ENCODE measurements around the gene FNBP1. TPM values are rescaled to one million over a fixed set of nuclear protein-coding genes. Genes with fewer than 3 reads are reported as not detected.

The FNBP1 gene
- total and polyA plus RNA-seq, 4 donors = 16.0 to 94.3 (median 29.5) TPM

- H3K4me1 ChIP-seq (ENCODE audit: control insufficient read depth in 5 of 5, insufficient read depth in 5 of 5, low read length in 5 of 5) = peaks cover 5 to 36% (median 8%) of the 10 kb centered on the region in 5 donors
These were observed 157.8 kb downstream of the FNBP1 start for GRCh38 chr9:129885018-129885669.

GRCh38 chr9:129884220-129885017, 158.6 kb downstream of the FNBP1 start:
- Histone ChIP-seq H3K9me3 (ENCODE audit: control insufficient read depth in 4 of 4, insufficient read depth in 3 of 4, low read length in 3 of 4) (no peaks in the 10 kb centered on the region), H3K9ac (ENCODE audit: insufficient read depth in 1 of 2, low read length in 2 of 2) (peak overlapping the region in 1 of 2 donors; percentile 17), H3K36me3 (ENCODE audit: control insufficient read depth in 4 of 4, insufficient read depth in 4 of 4, low read length in 4 of 4) (peaks cover 4 to 20% (median 5%) of the 10 kb centered on the region in 4 donors), H3K27me3 (ENCODE audit: control insufficient read depth in 3 of 3, insufficient read depth in 3 of 3, low read length in 2 of 3) (no peaks in the 10 kb centered on the region), H3K4me3 (no peak overlapping the region), H3K4me1 (ENCODE audit: control insufficient read depth in 5 of 5, insufficient read depth in 5 of 5, low read length in 5 of 5) (peaks cover 5 to 38% (median 8%) of the 10 kb centered on the region in 5 donors), H3K27ac (ENCODE audit: low read depth in 1 of 2, low read length in 1 of 2) (peak overlapping the region in 1 of 2 donors; percentile 85)
- TF ChIP-seq, protein P1, sequence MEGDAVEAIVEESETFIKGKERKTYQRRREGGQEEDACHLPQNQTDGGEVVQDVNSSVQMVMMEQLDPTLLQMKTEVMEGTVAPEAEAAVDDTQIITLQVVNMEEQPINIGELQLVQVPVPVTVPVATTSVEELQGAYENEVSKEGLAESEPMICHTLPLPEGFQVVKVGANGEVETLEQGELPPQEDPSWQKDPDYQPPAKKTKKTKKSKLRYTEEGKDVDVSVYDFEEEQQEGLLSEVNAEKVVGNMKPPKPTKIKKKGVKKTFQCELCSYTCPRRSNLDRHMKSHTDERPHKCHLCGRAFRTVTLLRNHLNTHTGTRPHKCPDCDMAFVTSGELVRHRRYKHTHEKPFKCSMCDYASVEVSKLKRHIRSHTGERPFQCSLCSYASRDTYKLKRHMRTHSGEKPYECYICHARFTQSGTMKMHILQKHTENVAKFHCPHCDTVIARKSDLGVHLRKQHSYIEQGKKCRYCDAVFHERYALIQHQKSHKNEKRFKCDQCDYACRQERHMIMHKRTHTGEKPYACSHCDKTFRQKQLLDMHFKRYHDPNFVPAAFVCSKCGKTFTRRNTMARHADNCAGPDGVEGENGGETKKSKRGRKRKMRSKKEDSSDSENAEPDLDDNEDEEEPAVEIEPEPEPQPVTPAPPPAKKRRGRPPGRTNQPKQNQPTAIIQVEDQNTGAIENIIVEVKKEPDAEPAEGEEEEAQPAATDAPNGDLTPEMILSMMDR (IDR thresholded peaks at IDR 0.05; ENCODE audit: control extremely low read depth, extremely low read depth) = no peak
- 4 to 7% methylated on average over 24 of the region's 24 CpGs for WGBS, 2 donors
- DNase-seq (peak; percentile 86 to 93 (median 89)), ATAC-seq (ENCODE audit: insufficient read depth, low FRiP score) (peak; percentile 76)

More at GRCh38 chr9:129885018-129885669, 157.8 kb downstream of the FNBP1 start:
- Histone ChIP-seq H3K27ac (ENCODE audit: low read depth in 1 of 2, low read length in 1 of 2) (peak overlapping the region; percentile 27 to 85), H3K9me3 (ENCODE audit: control insufficient read depth in 4 of 4, insufficient read depth in 3 of 4, low read length in 3 of 4) (no peaks in the 10 kb centered on the region), H3K9ac (ENCODE audit: insufficient read depth in 1 of 2, low read length in 2 of 2) (no peak overlapping the region), H3K27me3 (ENCODE audit: control insufficient read depth in 3 of 3, insufficient read depth in 3 of 3, low read length in 2 of 3) (no peaks in the 10 kb centered on the region), H3K4me3 (no peak overlapping the region), H3K36me3 (ENCODE audit: control insufficient read depth in 4 of 4, insufficient read depth in 4 of 4, low read length in 4 of 4) (peaks cover 3 to 20% (median 6%) of the 10 kb centered on the region in 4 donors)
- TF ChIP-seq, protein P1 (IDR thresholded peaks at IDR 0.05; ENCODE audit: control extremely low read depth, extremely low read depth) = no peak
- no peak for DNase-seq
- ATAC-seq (ENCODE audit: insufficient read depth, low FRiP score) = peak; percentile 28
- 9 to 18% methylated on average over 25 to 27 of the region's 27 CpGs for WGBS, 2 donors

DNA sequence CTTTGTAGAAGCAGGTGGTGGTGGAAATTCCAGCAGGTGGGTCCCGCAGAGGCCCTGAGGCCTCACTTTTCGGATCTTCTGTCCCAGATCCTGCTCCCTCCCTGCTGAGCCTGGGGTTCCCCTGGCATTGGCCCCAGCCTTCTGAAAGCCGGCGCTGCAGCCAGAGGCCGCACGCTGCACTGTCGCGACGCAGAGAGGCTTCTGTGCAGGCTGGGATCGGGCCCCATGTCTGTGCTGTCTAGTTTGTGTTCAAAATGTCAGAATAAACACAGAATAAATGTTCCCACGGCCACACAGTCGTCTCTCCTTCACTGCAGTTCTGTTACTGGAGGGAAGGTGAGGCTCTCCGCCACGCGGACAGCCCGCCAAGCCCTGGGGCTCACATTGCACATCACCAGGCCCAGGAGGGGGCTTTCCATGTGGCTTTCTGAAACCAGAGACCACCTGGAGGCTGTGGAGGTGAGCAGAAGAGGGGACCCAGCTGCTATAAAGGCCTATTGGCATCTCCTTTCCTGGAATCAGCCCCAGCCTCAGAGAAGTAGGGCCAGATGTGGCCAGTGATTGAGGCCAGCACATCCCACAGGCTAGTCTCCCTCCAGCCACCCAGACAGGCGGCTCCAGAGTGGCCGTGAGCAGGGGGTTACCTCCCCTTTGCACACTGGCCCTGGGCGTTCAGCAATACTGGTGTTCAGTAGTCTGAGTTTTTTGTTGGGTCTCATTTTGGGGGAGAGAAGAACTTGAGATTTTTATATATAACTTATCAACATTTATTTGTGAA, 161.3 kb downstream of the FNBP1 start:
- Histone ChIP-seq H3K9me3 (ENCODE audit: control insufficient read depth in 4 of 4, insufficient read depth in 3 of 4, low read length in 3 of 4) (no peaks in the 10 kb centered on the region), H3K27ac (ENCODE audit: low read depth in 1 of 2, low read length in 1 of 2) (no peak overlapping the region)
- ATAC-seq (ENCODE audit: insufficient read depth, low FRiP score) = no peak

More for the DNA sequence above, 161.3 kb downstream of the FNBP1 start:
- WGBS, 2 donors = 89 to 92% methylated on average over 19 of the region's 19 CpGs
- TF ChIP-seq, protein P1 (IDR thresholded peaks at IDR 0.05; ENCODE audit: control extremely low read depth, extremely low read depth) = no peak
- no peak for DNase-seq
- Histone ChIP-seq H3K9ac (ENCODE audit: insufficient read depth in 1 of 2, low read length in 2 of 2) (no peak overlapping the region), H3K27me3 (ENCODE audit: control insufficient read depth in 3 of 3, insufficient read depth in 3 of 3, low read length in 2 of 3) (no peaks in the 10 kb centered on the region), H3K4me3 (no peak overlapping the region), H3K36me3 (ENCODE audit: control insufficient read depth in 4 of 4, insufficient read depth in 4 of 4, low read length in 4 of 4) (peaks cover 4 to 27% (median 6%) of the 10 kb centered on the region in 4 donors), H3K4me1 (ENCODE audit: control insufficient read depth in 5 of 5, insufficient read depth in 5 of 5, low read length in 5 of 5) (peaks cover 4 to 38% (median 8%) of the 10 kb centered on the region in 5 donors)
